Measurements from ENCODE around the gene OTUD1.

The OTUD1 gene

GRCh38 chr10:23469596-23470237, 30.8 kb downstream of the OTUD1 start:
- no peak for DNase-seq (ENCODE audit: low spot score)

- DNase-seq (ENCODE audit: low spot score): no peak
Measured at GRCh38 chr10:23472181-23472580, 33.3 kb downstream of the OTUD1 start.

DNA sequence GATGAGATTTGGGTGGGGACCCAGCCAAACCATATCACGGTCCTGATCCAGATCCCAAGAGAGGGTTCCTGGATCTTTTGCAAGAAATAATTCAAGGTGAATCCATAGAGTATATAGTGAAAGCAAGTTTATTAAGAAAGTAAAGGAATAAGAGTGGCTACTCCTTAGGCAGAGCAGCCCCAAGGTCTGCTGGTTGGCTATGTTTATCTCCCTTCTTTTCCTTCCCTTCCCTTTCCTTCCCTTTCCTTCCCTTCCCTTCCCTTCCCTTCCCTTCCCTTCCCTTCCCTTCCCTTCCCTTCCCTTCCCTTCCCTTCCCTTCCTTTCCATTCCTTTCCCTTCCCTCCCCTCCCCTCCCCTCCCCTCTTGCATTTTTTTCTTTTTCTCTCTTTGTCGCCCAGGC, 35.2 kb downstream of the OTUD1 start:
- DNase-seq (ENCODE audit: low spot score): no peak

GRCh38 chr10:23474626-23475025, 35.8 kb downstream of the OTUD1 start:
- no peak for DNase-seq (ENCODE audit: low spot score)

GRCh38 chr10:23478570-23478969, 39.7 kb downstream of the OTUD1 start:
- no peak for DNase-seq (ENCODE audit: low spot score)

DNA sequence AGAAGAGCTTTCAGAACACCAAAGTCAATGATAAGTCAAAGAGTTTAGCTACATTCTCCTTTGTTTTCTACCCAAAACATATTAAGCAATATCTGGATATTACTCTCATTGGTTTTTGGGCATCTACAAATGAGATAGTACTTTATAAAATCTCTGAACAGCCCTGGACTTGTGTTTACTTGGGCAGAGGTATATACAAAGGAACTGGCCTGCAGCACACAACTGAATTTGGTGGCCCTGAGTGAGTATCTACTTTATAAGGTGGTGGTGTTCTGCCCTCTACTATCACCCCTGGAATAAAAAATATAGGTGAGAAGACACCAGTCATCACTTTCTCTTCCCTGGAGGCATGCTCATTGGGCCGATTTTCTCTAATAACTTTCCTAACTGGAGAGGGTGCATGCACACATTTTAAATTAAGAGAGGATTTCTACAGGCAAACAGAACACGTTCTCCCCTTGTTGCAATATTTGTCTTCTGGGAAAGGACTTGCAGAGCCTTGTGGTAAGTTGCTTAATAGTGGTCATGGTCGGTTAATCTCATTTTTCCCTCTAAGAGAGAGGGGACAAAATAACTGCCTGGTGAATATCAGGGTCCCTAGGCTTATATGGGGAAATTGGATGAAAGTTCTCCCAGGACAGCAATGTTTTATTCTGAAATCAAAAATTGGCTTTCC, 41.1 kb downstream of the OTUD1 start:
- no peak for DNase-seq (ENCODE audit: low spot score)

DNA sequence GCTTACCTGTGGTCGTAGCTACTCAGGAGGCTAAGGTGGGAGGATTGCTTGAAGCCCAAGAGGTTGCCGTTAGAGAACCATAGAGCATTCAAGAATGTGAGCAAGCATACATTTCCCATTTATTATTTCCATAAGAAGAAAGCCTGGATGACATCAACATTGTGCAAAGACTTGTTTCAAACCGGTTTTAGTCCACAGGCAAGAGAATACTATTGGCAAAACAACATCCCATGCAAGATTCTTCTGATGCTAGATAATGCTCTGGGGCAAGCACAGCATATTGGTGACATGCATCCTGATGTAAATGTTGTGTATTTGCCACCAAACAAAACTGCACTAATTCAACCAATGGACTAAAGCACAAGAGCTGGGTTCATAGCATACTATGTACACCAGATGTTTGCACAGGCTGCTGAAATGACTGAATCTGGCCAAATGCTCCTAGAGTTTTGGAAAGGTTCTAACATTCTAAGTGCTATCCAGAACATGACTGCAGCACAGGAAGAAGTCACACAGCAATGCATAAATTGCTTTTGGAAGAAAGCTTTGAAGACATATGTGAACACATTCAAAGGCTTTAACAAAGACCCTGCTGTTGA, 42.6 kb downstream of the OTUD1 start:
- DNase-seq (ENCODE audit: low spot score): no peak

- no peak for DNase-seq (ENCODE audit: low spot score)
Measured at GRCh38 chr10:23490115-23490514, 51.2 kb downstream of the OTUD1 start.

All from RKO (cell line).